CD14-positive monocyte (primary cell): Measurements from ENCODE around the gene GNAZ. TPM values are rescaled to one million over a fixed set of nuclear protein-coding genes. Genes with fewer than 3 reads are reported as not detected.
A peak's percentile ranks its signal among the peaks of the same experiment; 100 is the strongest.

ENCODE experiments used
- DNase-seq, 3 donors: peaks; one replicate each; pipeline ENCODE4 v3.0.0-alpha.2; 2011 to 2022
- H2AFZ ChIP-seq: 2 replicates; pipeline ENCODE4 v1.6.0; 2012; ENCODE audit warnings: mild to moderate bottlenecking, low read depth, low read length, inconsistent platforms; ENCODE audit not compliant: insufficient read depth, poor library complexity, severe bottlenecking
- H3K27ac ChIP-seq, 2 donors: 1 replicate in 1 of 2; 2 replicates in 1 of 2; pipeline ENCODE4 v1.5.1; 2012 to 2013; ENCODE audit warnings: low read length in 2 of 2, control low read depth in 1 of 2, inconsistent platforms in 1 of 2, low read depth in 1 of 2, mild to moderate bottlenecking in 1 of 2
- H3K27me3 ChIP-seq, 2 donors: one replicate each; pipeline versions ENCODE4 v1.6.0 to v1.6.1; 2011 to 2013; ENCODE audit warnings: low read length in 2 of 2; ENCODE audit not compliant: control insufficient read depth in 2 of 2, insufficient read depth in 2 of 2
- H3K36me3 ChIP-seq, 2 donors: replicated peaks in 1 of 2; 1 replicate in 1 of 2; 2 replicates in 1 of 2; pipeline versions ENCODE4 v1.5.1 to v1.6.1; 2012 to 2013; ENCODE audit warnings: low read length in 2 of 2, control low read depth in 1 of 2, inconsistent platforms in 1 of 2, mild to moderate bottlenecking in 1 of 2; ENCODE audit not compliant: insufficient read depth in 2 of 2, control insufficient read depth in 1 of 2
- H3K4me1 ChIP-seq, 2 donors: 1 replicate in 1 of 2; 2 replicates in 1 of 2; pipeline versions ENCODE4 v1.5.1 to v1.6.1; 2012 to 2013; ENCODE audit warnings: low read length in 2 of 2, control low read depth in 1 of 2, inconsistent platforms in 1 of 2, mild to moderate bottlenecking in 1 of 2, moderate library complexity in 1 of 2; ENCODE audit not compliant: insufficient read depth in 2 of 2, control insufficient read depth in 1 of 2
- H3K4me2 ChIP-seq: replicated peaks from 2 replicates; pipeline ENCODE3; 2012; ENCODE audit warnings: low read length, moderate library complexity, mild to moderate bottlenecking; ENCODE audit not compliant: poor library complexity, severe bottlenecking; ENCODE audit errors: extremely low read depth
- H3K4me3 ChIP-seq, 3 experiments: fragments of 200-600 bp in 1 of 3; sonication (generic) in 1 of 3; replicated peaks in 1 of 3; 1 replicate in 2 of 3; 2 replicates in 1 of 3; pipeline ENCODE4 v1.5.1; 2011 to 2013; ENCODE audit warnings: low read length in 3 of 3, mild to moderate bottlenecking in 3 of 3, control low read depth in 2 of 3, low read depth in 2 of 3, inconsistent platforms in 1 of 3, moderate library complexity in 1 of 3
- H3K79me2 ChIP-seq: 2 replicates; pipeline ENCODE4 v1.6.0; 2012; ENCODE audit warnings: mild to moderate bottlenecking, control low read depth, inconsistent platforms, low read length, moderate library complexity; ENCODE audit not compliant: insufficient read depth
- H3K9ac ChIP-seq: 2 replicates; pipeline ENCODE4 v1.6.0; 2017; ENCODE audit warnings: low read length, mild to moderate bottlenecking; ENCODE audit not compliant: insufficient read depth, poor library complexity, severe bottlenecking
- H3K9me3 ChIP-seq, 2 donors: replicated peaks in 1 of 2; 1 replicate in 1 of 2; 2 replicates in 1 of 2; pipeline versions ENCODE4 v1.5.1 to v1.6.1; 2012 to 2013; ENCODE audit warnings: low read length in 2 of 2, control low read depth in 1 of 2; ENCODE audit not compliant: control insufficient read depth in 1 of 2, insufficient read depth in 1 of 2
- H4K20me1 ChIP-seq: 2 replicates; pipeline ENCODE4 v1.6.0; 2012; ENCODE audit warnings: mild to moderate bottlenecking, low read length, control low read depth, moderate library complexity; ENCODE audit not compliant: insufficient read depth
- H3K27ac Mint-ChIP-seq, 7 donors: one replicate each; pipeline ENCODE4 v1.8.0; 2020; ENCODE audit warnings: mild to moderate bottlenecking in 7 of 7, mixed read lengths in 7 of 7, moderate library complexity in 6 of 7, inconsistent platforms in 2 of 7
- H3K27me3 Mint-ChIP-seq, 3 donors: one replicate each; pipeline ENCODE4 v1.8.0; 2021 to 2022; ENCODE audit warnings: low read depth in 3 of 3, mild to moderate bottlenecking in 3 of 3, mixed read lengths in 3 of 3, moderate library complexity in 3 of 3, inconsistent platforms in 1 of 3
- H3K36me3 Mint-ChIP-seq, 2 donors: one replicate each; pipeline ENCODE4 v1.8.0; 2020; ENCODE audit warnings: mixed read lengths in 2 of 2, inconsistent platforms in 1 of 2, mild to moderate bottlenecking in 1 of 2
- H3K4me1 Mint-ChIP-seq: one replicate; pipeline ENCODE4 v1.8.0; 2020; ENCODE audit warnings: mild to moderate bottlenecking, mixed read lengths
- H3K4me3 Mint-ChIP-seq, 2 donors: one replicate each; pipeline ENCODE4 v1.8.0; 2020; ENCODE audit warnings: mild to moderate bottlenecking in 2 of 2, mixed read lengths in 2 of 2, moderate library complexity in 1 of 2
- H3K9me3 Mint-ChIP-seq, 7 donors: one replicate each; pipeline ENCODE4 v1.8.0; 2020 to 2022; ENCODE audit warnings: mixed read lengths in 7 of 7, mild to moderate bottlenecking in 6 of 7, moderate library complexity in 6 of 7, inconsistent platforms in 2 of 7
- CTCF ChIP-seq: fragments of 200-600 bp; IDR thresholded peaks from one replicate; pipeline ENCODE4 v1.8.0; 2022; ENCODE audit warnings: antibody characterized with exemption, mild to moderate bottlenecking
- WGBS: methylation state at CpG from one replicate; pipeline ENCODE4 v1.1.5; 2013; ENCODE audit warnings: missing lambda C conversion rate; ENCODE audit not compliant: insufficient coverage; 5-methylcytosine and 5-hydroxymethylcytosine counted together
- intact Hi-C, 2 donors: fragments of 100-400 bp; cut with micrococcal nuclease; formaldehyde crosslinking; loops; one replicate each; pipeline versions ENCODE4 v1.15.0 to v1.15.1; 2023
- polyA plus RNA-seq, 3 donors: library from polyadenylated mRNA; depleted of rRNA in 1 of 3; unstranded in 2 of 3; stranded (reverse) in 1 of 3; fragments of 300-500 nt in 2 of 3; fragments of >200 nt in 1 of 3; fragmentation: Illumina TruSeq in 2 of 3; gene quantifications; 1 replicate in 2 of 3; 2 replicates in 1 of 3; pipeline ENCODE4 v1.2.3, GENCODE V29; 2012 to 2021

GNAZ gene
- polyA plus RNA-seq, 3 donors = 0.04 to 0.05 TPM; not detected in 1

GRCh38 chr22:23069502-23070357 lies 589 bp upstream of the GNAZ start:
- Histone ChIP-seq H3K9me3 (peaks cover 0 to 3% of the 10 kb centered on the region in 2 donors), H3K36me3 (no peaks in the 10 kb centered on the region), H3K9ac (no peak overlapping the region), H3K4me3 (peak overlapping the region; percentile 6 to 75 (median 37)), H3K27me3 (peaks cover 14 to 45% of the 10 kb centered on the region in 2 donors), H4K20me1 (no peaks in the 10 kb centered on the region), H3K4me1 (peaks cover 14 to 18% of the 10 kb centered on the region in 2 donors), H2AFZ (peak overlapping the region; percentile 78), H3K4me2 (peak overlapping the region; percentile 80), H3K27ac (no peak overlapping the region), H3K79me2 (no peaks in the 10 kb centered on the region)
- H3K27me3 Mint-ChIP-seq = peaks cover 38 to 55% (median 43%) of the 10 kb centered on the region in 3 donors
- intact Hi-C loops = loop anchor here in 1 of 2 donors (5.0 kb wide), 1 partner anchor 78 kb away; the partner anchor contains the start of gene RAB36
- TF ChIP-seq CTCF = no peak
- H3K36me3 Mint-ChIP-seq = peaks cover 0 to 3% of the 10 kb centered on the region in 2 donors
- DNase-seq = peak; percentile 86 to 92 (median 86)
- H3K27ac Mint-ChIP-seq = peak overlapping the region in 4 of 7 donors; percentile 27 to 68 (median 49)
- H3K4me3 Mint-ChIP-seq = peak overlapping the region; percentile 81 to 91
- peaks cover 8% of the 10 kb centered on the region for H3K4me1 Mint-ChIP-seq
- H3K9me3 Mint-ChIP-seq = peaks cover 0 to 6% (median 4%) of the 10 kb centered on the region in 7 donors
- WGBS = 2% methylated on average over 68 of the region's 74 CpGs

- Histone ChIP-seq H3K9ac (no peak overlapping the region), H4K20me1 (no peaks in the 10 kb centered on the region), H3K79me2 (no peaks in the 10 kb centered on the region), H3K4me1 (peaks cover 14 to 18% of the 10 kb centered on the region in 2 donors), H3K27ac (no peak overlapping the region), H3K27me3 (peaks cover 14 to 45% of the 10 kb centered on the region in 2 donors), H3K36me3 (no peaks in the 10 kb centered on the region), H3K4me3 (peak overlapping the region in 1 of 3 experiments; percentile 62), H2AFZ (peak overlapping the region; percentile 65), H3K4me2 (peak overlapping the region; percentile 79), H3K9me3 (peaks cover 0 to 3% of the 10 kb centered on the region in 2 donors)
- Mint-ChIP-seq H3K27me3 (peaks cover 38 to 55% (median 41%) of the 10 kb centered on the region in 3 donors), H3K9me3 (peaks cover 0 to 6% (median 4%) of the 10 kb centered on the region in 7 donors), H3K4me3 (peak overlapping the region; percentile 56 to 76), H3K36me3 (peaks cover 0 to 3% of the 10 kb centered on the region in 2 donors), H3K27ac (no peak overlapping the region), H3K4me1 (peaks cover 8% of the 10 kb centered on the region)
- no peak for TF ChIP-seq CTCF
- intact Hi-C loops = no loop called here
- DNase-seq = no peak
- 62% methylated on average over 27 of the region's 29 CpGs for WGBS
Observed at GRCh38 chr22:23071230-23072076, 1.1 kb downstream of the GNAZ start.
